Measurements from ENCODE around the gene RALGPS1.

RALGPS1 gene, protein sequence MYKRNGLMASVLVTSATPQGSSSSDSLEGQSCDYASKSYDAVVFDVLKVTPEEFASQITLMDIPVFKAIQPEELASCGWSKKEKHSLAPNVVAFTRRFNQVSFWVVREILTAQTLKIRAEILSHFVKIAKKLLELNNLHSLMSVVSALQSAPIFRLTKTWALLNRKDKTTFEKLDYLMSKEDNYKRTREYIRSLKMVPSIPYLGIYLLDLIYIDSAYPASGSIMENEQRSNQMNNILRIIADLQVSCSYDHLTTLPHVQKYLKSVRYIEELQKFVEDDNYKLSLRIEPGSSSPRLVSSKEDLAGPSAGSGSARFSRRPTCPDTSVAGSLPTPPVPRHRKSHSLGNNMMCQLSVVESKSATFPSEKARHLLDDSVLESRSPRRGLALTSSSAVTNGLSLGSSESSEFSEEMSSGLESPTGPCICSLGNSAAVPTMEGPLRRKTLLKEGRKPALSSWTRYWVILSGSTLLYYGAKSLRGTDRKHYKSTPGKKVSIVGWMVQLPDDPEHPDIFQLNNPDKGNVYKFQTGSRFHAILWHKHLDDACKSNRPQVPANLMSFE

GRCh38 chr9:126914458-126915280, at the start of gene RALGPS1:
Gene RALGPS1, plus strand, starts transcription at chr9:126914782. Its CDS starts 47,508 bp downstream, at chr9:126962290.
- no peak for FAIRE-seq
- peak; percentile 86 for DNase-seq (ENCODE audit: low spot score)

DNA sequence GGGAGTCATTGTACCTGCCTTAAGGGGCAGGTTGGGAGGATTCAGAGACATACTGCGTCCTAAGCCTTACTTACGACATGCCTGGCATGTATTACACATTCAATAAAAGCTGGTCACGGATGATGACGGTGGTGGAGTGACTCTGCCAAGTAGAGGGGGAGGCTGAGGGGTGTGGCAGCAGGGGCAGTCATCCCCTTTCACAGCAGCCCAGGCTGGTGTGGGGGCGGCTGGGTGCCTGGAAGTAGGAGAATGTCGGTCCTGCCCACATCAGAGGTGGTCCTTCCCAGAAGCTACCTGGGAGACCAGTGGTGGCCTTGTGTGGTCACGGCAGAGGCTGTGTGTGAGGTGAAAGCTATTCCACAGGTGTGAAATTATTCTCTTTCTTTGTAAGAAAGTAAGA, 45.2 kb upstream of the RALGPS1 start:
- DNase-seq (ENCODE audit: low spot score) (no peak), FAIRE-seq (no peak)

DNA sequence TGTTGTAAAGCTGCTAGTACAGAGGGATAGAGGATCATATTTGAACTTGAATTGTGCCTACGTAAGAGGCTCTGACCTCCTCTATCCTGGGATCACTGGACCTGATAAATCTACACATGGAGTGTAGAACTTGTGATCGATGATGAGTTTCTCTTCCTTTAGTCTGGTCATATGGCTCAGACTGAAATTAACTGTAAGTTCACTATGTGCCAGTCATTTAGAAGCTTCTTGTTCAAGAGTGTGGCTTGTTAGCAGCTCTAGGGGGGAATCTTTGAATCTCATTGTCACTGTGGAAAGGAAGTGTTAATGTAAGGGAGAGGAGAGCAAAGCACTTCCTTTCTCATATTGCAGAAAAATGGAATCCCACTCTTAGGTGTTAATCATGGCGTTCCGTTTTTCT, 42.1 kb upstream of the RALGPS1 start:
- FAIRE-seq (no peak), DNase-seq (ENCODE audit: low spot score) (no peak)

DNA sequence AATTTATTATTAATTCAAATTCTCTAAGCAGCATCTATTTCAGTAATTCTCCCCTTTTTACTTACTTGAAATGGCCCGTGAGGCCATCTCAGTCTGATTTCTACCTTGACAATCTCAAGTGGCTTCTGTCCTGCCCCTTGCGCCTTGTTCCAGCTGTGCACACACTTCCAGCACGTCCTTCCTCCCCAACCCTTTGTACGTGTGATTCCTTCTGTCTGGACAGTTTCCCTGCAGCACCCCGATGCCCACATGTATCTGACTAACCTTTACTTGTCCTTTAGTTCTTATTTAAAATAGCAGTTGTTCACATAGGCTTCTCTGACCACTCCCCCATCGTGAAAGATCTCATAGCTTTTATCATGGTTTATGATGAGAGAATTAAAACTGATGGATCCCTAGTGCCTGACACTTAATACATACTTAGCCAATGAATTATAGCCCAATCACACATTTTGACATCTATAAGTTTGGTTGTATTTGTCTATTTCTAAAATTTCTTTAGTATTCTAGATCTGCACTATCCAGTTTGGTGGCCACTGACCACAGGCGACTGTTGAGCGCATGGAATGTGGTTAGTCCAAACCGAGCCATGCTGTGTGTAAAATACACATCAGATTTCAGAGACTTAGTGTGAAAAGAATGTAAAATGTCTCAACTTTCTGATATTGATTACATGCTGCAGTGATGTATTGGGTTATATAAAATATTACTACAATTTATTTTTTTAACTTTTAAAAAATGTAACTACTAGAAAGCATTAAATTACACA, 39.9 kb upstream of the RALGPS1 start:
- no peak for DNase-seq (ENCODE audit: low spot score)
- FAIRE-seq = no peak

DNA sequence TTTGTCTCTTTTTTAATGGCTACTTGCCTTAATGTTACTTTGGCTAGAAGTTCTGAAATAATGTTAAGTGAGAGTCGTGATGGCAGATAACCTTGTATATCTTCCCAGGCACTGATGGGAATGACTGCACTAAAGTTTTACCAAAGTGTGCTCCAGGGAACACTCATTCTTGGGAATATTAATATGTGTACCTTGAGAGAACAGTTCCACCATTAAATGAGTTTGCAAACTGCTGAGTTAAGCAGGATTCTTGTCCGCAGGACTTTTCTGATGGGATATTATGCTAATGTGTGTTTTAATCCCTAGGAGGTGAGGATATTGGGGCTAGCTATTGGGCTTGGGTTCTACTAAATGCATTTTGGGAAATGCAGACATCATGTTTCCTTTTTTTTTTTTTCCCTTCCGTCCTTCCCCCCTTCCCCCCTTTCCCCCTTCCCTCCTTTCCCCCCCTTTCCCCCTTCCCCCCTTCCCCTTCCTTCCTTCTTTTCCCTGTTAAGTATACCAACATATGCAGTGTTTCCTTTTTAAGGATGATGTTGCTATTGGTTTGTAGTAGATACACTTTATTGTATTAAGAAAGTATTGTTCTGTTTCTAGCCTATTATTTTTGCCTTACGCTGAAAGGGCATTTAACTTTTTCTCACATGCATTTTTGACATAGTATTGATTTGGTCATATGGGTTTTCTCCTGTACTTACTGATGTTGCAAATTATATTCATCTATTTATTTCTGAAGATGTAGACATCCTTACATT, 38.6 kb upstream of the RALGPS1 start:
- FAIRE-seq (no peak), DNase-seq (ENCODE audit: low spot score) (no peak)

DNA sequence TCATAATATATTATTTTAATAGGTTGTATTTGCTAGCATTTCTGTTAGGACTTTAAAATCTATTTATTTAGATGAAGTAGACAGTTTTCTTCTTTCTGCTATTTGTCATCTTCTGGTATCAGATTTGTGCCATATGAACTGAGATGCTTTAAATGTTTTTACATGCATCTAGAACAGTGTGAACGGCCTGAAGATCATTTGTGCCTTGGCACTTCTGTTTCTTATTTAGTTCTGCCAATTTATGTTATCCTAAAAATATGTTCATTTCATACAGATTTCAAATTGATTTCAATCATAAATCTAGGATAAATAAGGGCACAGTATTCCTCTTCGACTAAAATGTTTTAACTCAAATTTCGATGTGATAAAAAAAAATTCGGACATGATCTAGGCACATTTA, 38.1 kb upstream of the RALGPS1 start:
- DNase-seq (ENCODE audit: low spot score) = no peak
- FAIRE-seq = no peak

- no peak for FAIRE-seq
- no peak for DNase-seq (ENCODE audit: low spot score)
Measured at GRCh38 chr9:126877418-126877817, 37.2 kb upstream of the RALGPS1 start.

- no peak for FAIRE-seq
Measured at GRCh38 chr9:126879288-126879687, 35.3 kb upstream of the RALGPS1 start.

GRCh38 chr9:126880226-126880946, 34.2 kb upstream of the RALGPS1 start:
- DNase-seq (ENCODE audit: low spot score) (no peak), FAIRE-seq (no peak)

More at GRCh38 chr9:126879288-126879687, 35.3 kb upstream of the RALGPS1 start:
- no peak for DNase-seq (ENCODE audit: low spot score)

DNA sequence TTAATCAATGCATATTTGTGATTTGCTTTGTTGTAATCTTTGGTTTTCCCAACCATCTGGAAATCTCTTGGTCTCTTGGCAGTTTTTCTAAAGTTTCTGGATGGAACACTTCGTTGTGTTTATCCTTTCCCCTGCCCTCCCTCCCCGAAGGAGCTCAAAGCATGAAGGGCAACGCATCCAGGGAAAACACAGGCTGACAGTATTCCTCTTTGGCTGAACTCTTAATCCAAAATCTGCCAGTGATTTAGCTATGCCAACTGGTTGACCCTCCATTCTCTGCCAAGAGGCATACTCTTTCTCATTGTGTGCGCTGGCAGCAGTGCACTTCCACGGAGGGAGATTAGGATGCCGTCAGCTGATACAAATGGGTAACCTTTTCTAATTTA, 33.6 kb upstream of the RALGPS1 start:
- no peak for FAIRE-seq

DNA sequence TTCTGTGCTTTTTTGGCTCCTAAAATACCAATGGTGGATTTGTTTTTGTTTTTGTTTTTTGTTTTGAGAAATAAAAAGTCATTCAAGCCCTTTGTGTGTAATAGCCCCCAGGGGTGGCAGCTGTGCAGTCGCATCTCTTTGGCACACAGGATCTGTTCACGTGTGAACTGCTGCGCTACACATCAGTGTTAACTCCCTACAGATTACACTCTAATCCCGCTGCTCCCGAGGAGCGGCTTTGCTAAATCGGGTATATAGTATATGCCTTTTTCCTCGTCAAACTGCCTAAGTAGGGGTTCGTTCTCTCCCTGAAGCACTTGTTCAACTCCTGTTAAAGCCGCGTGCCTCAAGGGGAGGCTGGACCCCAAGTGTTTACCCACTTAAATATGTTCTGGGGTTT, 31.8 kb upstream of the RALGPS1 start:
- DNase-seq (ENCODE audit: low spot score) (no peak), FAIRE-seq (no peak)

More for the DNA sequence above, 33.6 kb upstream of the RALGPS1 start:
- DNase-seq (ENCODE audit: low spot score) = no peak

DNA sequence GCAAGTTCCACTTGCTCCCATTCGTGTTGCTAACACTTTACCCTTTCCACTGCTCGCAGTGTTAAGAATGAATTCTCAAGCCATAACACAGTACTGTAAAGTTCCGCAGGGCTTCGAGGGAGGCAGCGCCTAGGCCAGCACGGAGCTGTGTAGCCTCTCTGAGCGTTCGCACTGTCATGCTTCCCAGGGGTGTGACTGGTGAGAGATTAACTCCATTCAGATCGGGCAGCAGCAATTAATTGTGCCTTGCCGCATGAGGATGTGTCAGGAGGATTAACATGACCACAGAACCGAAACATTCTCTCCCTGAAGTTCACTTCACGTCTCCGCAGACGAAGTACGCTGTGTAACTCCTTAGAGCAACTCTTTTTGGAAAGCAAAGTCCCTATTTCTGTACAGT, 30.9 kb upstream of the RALGPS1 start:
- DNase-seq (ENCODE audit: low spot score) = no peak
- no peak for FAIRE-seq

DNA sequence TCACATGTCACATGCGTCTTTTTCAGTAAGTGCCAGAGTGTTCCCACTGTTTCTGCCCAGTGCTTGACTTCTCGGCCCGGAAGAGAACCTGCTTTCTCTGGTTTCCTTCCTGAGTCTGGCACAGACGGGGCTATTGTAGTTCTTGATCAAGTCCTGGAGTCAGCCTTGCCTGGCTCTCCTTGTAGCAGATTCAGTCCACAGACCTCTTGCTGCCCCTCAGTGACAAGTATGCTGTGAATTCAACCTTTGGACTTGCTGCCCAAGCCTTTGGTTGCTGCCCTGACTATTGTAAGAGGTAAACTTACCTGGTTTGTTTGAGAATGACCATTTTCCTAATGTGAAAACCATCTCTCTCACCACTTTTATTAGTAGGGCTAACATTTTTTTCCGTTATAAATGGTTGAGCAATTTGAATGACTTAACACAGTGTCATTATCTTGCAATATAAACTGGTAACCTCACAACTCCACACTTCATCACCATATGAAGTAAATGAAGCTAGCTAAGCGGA, 29.4 kb upstream of the RALGPS1 start:
- DNase-seq (ENCODE audit: low spot score) (no peak), FAIRE-seq (no peak)

GRCh38 chr9:126886034-126886822, 28.4 kb upstream of the RALGPS1 start:
- FAIRE-seq (no peak), DNase-seq (ENCODE audit: low spot score) (no peak)

GRCh38 chr9:126886897-126887296, 27.7 kb upstream of the RALGPS1 start:
- FAIRE-seq (no peak), DNase-seq (ENCODE audit: low spot score) (no peak)

- no peak for FAIRE-seq
- DNase-seq (ENCODE audit: low spot score) = no peak
Measured at GRCh38 chr9:126891676-126892075, 22.9 kb upstream of the RALGPS1 start.

DNA sequence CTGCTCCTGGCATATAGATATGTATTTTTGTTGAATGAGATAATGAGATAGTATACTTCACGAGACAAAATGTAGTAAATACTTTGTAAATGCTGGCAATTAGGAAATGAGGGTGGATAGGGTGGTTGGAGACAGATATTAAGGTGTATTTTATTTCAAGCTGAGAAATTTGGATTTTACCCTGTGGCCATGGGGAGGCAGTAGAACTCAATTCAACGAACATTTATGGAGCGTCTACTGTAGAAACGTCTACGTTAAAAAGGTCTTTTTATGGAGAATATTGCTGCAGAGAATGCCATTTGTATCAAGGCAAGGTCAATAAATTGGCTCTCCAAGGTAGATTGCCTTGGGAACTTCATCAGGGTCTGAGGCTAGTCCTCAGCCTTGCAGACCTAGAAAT, 21.5 kb upstream of the RALGPS1 start:
- DNase-seq (ENCODE audit: low spot score) (no peak), FAIRE-seq (no peak)

DNA sequence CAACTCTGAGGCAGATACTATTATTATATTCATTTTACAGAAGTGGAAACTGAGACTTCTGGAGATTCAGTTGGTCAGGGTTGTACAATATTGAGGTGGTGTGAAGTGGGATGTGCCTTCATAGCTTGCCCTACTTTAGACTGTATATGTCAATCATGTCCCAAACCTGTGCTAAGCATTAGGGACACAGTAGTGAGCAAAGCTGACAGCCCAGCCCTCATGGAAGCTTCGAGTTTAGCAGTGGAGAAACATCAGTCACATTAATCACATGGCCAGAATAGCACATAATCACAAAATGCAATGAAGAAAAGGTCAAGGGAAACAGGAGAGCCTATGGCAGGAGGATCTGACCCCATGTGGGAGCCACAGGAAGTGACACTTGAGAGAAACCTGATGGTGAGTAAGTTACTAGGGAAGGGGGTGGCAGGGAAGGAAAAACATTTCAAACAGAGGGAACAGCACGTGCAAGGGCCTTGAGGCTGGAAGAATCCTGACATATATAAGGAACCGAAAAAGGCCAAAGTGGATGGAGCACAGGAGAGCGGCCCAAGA, 20.5 kb upstream of the RALGPS1 start:
- DNase-seq (ENCODE audit: low spot score) = no peak
- FAIRE-seq = no peak

DNA sequence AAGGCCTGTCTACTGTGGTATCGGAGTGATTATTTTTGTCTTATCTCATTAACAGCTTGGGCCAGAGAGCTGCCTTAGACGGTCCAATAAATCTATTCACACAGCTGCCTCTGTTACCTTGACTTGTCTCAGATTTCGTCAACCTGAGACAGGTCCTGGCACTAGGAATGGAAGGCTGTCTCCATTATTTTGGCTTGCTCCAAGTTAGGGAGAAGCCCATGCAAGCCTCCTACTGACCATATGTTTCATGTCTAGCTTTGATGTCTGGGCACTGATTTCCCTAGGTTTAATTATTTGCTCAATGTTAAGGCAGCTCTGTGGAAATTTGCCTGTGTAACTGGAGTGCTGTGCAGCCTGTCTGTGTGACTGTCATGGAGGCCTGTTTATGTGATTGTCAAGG, 12.4 kb upstream of the RALGPS1 start:
- no peak for FAIRE-seq

More for the DNA sequence above, 12.4 kb upstream of the RALGPS1 start:
- no peak for DNase-seq (ENCODE audit: low spot score)

All from RCC 7860 (cell line).